ENCODE measurements around the gene MSI2. TPM values are rescaled to one million over a fixed set of nuclear protein-coding genes. Genes with fewer than 3 reads are reported as not detected.

MSI2 gene
- polyA plus RNA-seq, 1 experiment: 9.2 TPM

- Histone ChIP-seq H3K27me3 (ENCODE audit: control insufficient read depth, insufficient read depth, low read length) (no peaks in the 10 kb centered on the region), H3K4me3 (ENCODE audit: low read depth, low read length) (no peak overlapping the region), H3K36me3 (ENCODE audit: control insufficient read depth, insufficient read depth, low read length) (no peaks in the 10 kb centered on the region)
- TF ChIP-seq CTCF (IDR thresholded peaks at IDR 0.05; ENCODE audit: insufficient read depth, low read depth, low read length): no peak
- CTCF ChIA-PET: no interaction called here
- no peak for DNase-seq (ENCODE audit: low read depth)
- POLR2A ChIA-PET: no interaction called here
These were observed 27.1 kb downstream of the MSI2 start for GRCh38 chr17:57283203-57283971.

- Histone ChIP-seq H3K27me3 (ENCODE audit: control insufficient read depth, insufficient read depth, low read length) (no peaks in the 10 kb centered on the region), H3K4me3 (ENCODE audit: low read depth, low read length) (no peak overlapping the region), H3K36me3 (ENCODE audit: control insufficient read depth, insufficient read depth, low read length) (no peaks in the 10 kb centered on the region)
- DNase-seq (ENCODE audit: low read depth): no peak
- CTCF ChIA-PET: no interaction called here
- POLR2A ChIA-PET: no interaction called here
- no peak for TF ChIP-seq CTCF (IDR thresholded peaks at IDR 0.05; ENCODE audit: insufficient read depth, low read depth, low read length)
These were observed 28.3 kb downstream of the MSI2 start for GRCh38 chr17:57284583-57284982.

- Histone ChIP-seq H3K4me3 (ENCODE audit: low read depth, low read length) (no peak overlapping the region), H3K36me3 (ENCODE audit: control insufficient read depth, insufficient read depth, low read length) (no peaks in the 10 kb centered on the region), H3K27me3 (ENCODE audit: control insufficient read depth, insufficient read depth, low read length) (no peaks in the 10 kb centered on the region)
- TF ChIP-seq CTCF (IDR thresholded peaks at IDR 0.05; ENCODE audit: insufficient read depth, low read depth, low read length): no peak
- POLR2A ChIA-PET: no interaction called here
- CTCF ChIA-PET: no interaction called here
- DNase-seq (ENCODE audit: low read depth): no peak
These were observed 28.8 kb downstream of the MSI2 start for GRCh38 chr17:57284984-57285646.

- CTCF ChIA-PET: no interaction called here
These were observed 29.4 kb downstream of the MSI2 start for GRCh38 chr17:57285701-57286100.

More at GRCh38 chr17:57285701-57286100, 29.4 kb downstream of the MSI2 start:
- H3K4me3 ChIP-seq (ENCODE audit: low read depth, low read length): no peak overlapping the region
- H3K27me3 ChIP-seq (ENCODE audit: control insufficient read depth, insufficient read depth, low read length): no peaks in the 10 kb centered on the region
- POLR2A ChIA-PET: no interaction called here
- no peak for DNase-seq (ENCODE audit: low read depth)
- no peaks in the 10 kb centered on the region for H3K36me3 ChIP-seq (ENCODE audit: control insufficient read depth, insufficient read depth, low read length)
- no peak for TF ChIP-seq CTCF (IDR thresholded peaks at IDR 0.05; ENCODE audit: insufficient read depth, low read depth, low read length)
